ENCODE measurements around the gene JAKMIP3.

- TF ChIP-seq POLR2A (IDR thresholded peaks at IDR 0.05) (no peak), CTCF (IDR thresholded peaks at IDR 0.05) (no peak)
These were observed 46.2 kb downstream of the JAKMIP3 start for GRCh38 chr10:132111871-132112341.

Measured in esophagus squamous epithelium (tissue), 4 donors.